RKO (cell line): ENCODE data around the gene CLIP1.
"Not testable (repeated sequence)": the region's sequence is repeated elsewhere in the genome, so short reads cannot be mapped to it uniquely, and the experiment has no call there.

Experiments
- DNase-seq: peaks from one replicate; pipeline ENCODE4 v3.0.0-alpha.2; 2016; ENCODE audit warnings: low spot score

CLIP1 gene

GRCh38 chr12:122395319-122395718, 27.1 kb downstream of the CLIP1 start:
- peak; percentile 80 for DNase-seq

GRCh38 chr12:122394626-122395194, 27.8 kb downstream of the CLIP1 start:
- no peak for DNase-seq

- no peak for DNase-seq
These were observed 28.7 kb downstream of the CLIP1 start for GRCh38 chr12:122393817-122394216.

- DNase-seq, result no peak
These were observed 30.1 kb downstream of the CLIP1 start for GRCh38 chr12:122392411-122392810.

- no peak for DNase-seq
These were observed 32.8 kb downstream of the CLIP1 start for GRCh38 chr12:122389677-122390076.

GRCh38 chr12:122387887-122388286, 34.6 kb downstream of the CLIP1 start:
- no peak for DNase-seq

- DNase-seq, result no peak
These were observed 37.1 kb downstream of the CLIP1 start for GRCh38 chr12:122385171-122386016.

GRCh38 chr12:122382919-122383350, 39.5 kb downstream of the CLIP1 start:
- no peak for DNase-seq

- DNase-seq, result no peak
These were observed 41.4 kb downstream of the CLIP1 start for GRCh38 chr12:122381021-122381420.

- not testable (repeated sequence) for DNase-seq
These were observed 45.7 kb downstream of the CLIP1 start for GRCh38 chr12:122376751-122377150.

GRCh38 chr12:122374707-122375106, 47.8 kb downstream of the CLIP1 start:
- no peak for DNase-seq

GRCh38 chr12:122371475-122372045, 50.9 kb downstream of the CLIP1 start:
- no peak for DNase-seq

GRCh38 chr12:122368361-122369073, 54.0 kb downstream of the CLIP1 start:
- DNase-seq, result no peak

GRCh38 chr12:122367632-122368031, 54.8 kb downstream of the CLIP1 start:
- DNase-seq, result not testable (repeated sequence)

- peak; percentile 93 for DNase-seq
These were observed 55.6 kb downstream of the CLIP1 start for GRCh38 chr12:122366685-122367475.

GRCh38 chr12:122365226-122365625, 57.2 kb downstream of the CLIP1 start:
- DNase-seq, result not testable (repeated sequence)

GRCh38 chr12:122363782-122364181, 58.7 kb downstream of the CLIP1 start:
- no peak for DNase-seq

- DNase-seq, result no peak
These were observed 59.7 kb downstream of the CLIP1 start for GRCh38 chr12:122362755-122363154.

GRCh38 chr12:122358403-122358802, 64.1 kb downstream of the CLIP1 start:
- DNase-seq, result not testable (repeated sequence)

- DNase-seq, result not testable (repeated sequence)
These were observed 64.9 kb downstream of the CLIP1 start for GRCh38 chr12:122357536-122357935.

GRCh38 chr12:122356991-122357390, 65.5 kb downstream of the CLIP1 start:
- not testable (repeated sequence) for DNase-seq

GRCh38 chr12:122356192-122356635, 66.3 kb downstream of the CLIP1 start:
- peak; percentile 76 for DNase-seq
